Cardiac fibroblast (primary cell): Measurements from ENCODE around the gene BICDL2.

ENCODE experiments used
- DNase-seq, 2 donors: peaks; one replicate each; pipeline versions ENCODE4 v3.0.0 to v3.0.0-alpha.2; 2010; ENCODE audit warnings: low read depth in 2 of 2
- H3K4me3 ChIP-seq, 2 donors: replicated peaks in 1 of 2; 1 replicate in 1 of 2; 2 replicates in 1 of 2; pipeline ENCODE4 v1.5.1; 2011; ENCODE audit warnings: low read depth in 2 of 2, low read length in 2 of 2, mild to moderate bottlenecking in 2 of 2, moderate library complexity in 1 of 2
- CTCF ChIP-seq: IDR thresholded peaks from one replicate; pipeline ENCODE4 v1.5.1; 2011; ENCODE audit warnings: low read depth, mild to moderate bottlenecking, low read length, inconsistent platforms

The BICDL2 gene

DNA sequence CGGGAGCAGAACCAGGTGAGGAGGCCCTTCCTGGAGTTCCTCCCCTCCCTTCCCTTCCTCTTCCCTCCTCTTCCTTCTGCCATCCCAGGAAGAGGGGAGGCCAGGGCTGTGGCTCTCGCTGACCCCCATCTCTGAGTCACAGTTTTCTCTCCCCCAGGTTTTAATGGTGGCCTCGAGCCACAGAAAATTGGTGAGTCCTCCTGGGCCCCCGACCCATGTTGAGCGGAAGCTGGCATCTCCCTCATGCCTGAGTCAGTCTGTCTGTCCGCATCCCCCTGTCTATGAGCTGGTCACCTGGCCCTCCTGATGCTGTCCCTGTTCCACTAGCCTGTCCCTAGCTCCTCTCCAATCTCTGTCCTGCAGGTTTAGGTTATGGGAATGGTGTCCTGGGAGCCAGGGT, 36.8 kb downstream of the BICDL2 start:
- DNase-seq = no peak
- H3K4me3 ChIP-seq = no peak overlapping the region
- no peak for TF ChIP-seq CTCF

GRCh38 chr16:2996298-2996697, 40.4 kb downstream of the BICDL2 start:
- no peak overlapping the region for H3K4me3 ChIP-seq
- DNase-seq = no peak
- no peak for TF ChIP-seq CTCF

DNA sequence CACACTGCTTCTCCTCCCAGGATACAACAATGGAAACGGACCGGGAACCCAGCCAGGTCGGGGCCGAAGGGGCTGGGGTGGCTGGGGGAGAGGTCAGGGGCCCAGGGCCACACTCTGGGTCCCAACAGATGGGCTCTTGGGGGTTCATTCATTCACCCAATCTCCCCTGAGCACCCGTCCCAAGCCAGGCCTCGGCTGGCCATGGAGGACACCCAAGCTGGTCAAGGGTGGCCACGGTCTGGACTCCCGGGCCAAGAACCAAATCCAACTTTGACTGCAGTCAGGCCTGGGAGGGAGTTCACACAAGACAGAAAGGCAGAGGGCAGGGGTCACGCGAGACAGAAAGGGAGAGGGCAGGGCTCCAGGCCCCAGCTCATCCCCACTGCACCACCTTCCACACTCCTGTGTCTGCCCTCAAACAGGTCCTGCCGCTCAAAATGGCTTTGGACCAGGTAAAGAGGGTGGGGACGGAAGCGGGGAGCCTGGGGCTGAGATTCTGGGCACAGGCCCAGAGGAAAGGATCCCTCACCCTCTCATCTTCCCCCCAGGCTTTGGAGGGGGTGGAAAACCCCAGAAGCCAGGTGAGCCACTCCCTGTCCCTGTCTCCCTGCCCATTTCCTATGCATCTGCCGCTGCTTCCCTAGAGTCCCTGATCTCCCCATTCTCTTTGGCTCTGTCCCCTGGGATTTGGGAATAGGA, 44.2 kb downstream of the BICDL2 start:
- no peak overlapping the region for H3K4me3 ChIP-seq
- no peak for DNase-seq
- no peak for TF ChIP-seq CTCF

DNA sequence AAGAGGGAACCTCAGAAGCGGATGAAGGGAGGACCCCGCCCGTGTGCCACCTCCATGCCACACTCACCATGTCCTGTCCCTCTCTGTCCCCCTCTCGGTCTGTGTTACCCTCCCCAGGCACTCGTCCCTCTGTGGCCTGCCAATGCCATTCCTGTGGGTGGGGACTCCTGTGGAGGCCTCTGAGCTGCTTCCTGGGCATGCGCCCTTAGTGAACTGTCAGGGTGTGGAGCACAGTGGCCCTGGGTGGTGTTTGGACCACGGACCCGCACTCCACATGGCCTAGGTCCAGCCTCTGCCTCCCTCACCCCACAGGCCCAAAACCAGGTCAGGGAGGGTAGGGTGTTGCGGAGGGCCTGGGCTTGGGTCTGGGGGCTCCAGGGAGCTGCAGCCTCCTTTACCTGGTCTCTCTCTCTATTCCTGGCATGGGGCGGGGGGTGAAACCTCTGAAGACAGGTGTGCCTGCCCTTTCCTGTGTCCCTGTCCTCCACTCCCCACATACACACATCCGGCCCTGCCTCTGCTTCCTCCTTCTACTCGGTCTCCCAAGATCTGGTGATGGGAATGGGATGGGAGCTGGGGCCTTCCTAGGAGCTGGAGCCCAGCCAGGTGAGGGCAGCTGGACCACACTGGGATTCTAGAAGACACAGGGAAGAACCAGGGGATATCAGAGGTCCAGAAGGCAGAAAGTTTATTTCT, 45.0 kb downstream of the BICDL2 start:
- DNase-seq = no peak
- no peak overlapping the region for H3K4me3 ChIP-seq
- no peak for TF ChIP-seq CTCF

- no peak overlapping the region for H3K4me3 ChIP-seq
- TF ChIP-seq CTCF = no peak
- DNase-seq = no peak
These were observed 45.9 kb downstream of the BICDL2 start for GRCh38 chr16:2990891-2991290.

GRCh38 chr16:2988590-2989099, 48.1 kb downstream of the BICDL2 start:
- no peak for TF ChIP-seq CTCF
- no peak for DNase-seq
- no peak overlapping the region for H3K4me3 ChIP-seq
